HTR-8/SVneo (cell line): ENCODE data around the gene PIK3C2A.

Experiments used
- DNase-seq: peaks from one replicate; pipeline ENCODE4 v3.0.0; 2011; ENCODE audit warnings: low spot score, mixed read lengths; ENCODE audit not compliant: insufficient read length
- FAIRE-seq: peaks from 2 replicates; lab custom pipeline; 2011; peaks lifted over from hg19 to GRCh38; lab: Jason Lieb, UNC

Gene PIK3C2A

DNA sequence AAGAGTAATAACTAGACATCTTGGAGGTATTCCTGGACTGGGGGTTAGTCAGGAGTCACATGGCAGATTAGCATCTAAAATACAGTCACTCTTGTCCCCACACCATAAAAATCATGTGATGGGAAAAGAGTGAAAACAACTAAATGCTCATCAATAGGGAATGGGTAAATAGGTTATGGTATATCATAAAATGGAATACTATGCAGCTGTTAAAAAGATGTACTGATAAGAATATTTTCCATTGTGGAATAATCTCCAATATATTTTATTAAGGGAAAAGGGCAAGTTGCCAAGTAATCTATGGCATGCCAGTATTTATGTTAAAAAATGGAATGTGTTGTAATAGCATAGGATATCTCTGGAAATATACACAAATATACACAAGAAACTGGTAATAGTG, 6.6 kb upstream of the PIK3C2A start:
- FAIRE-seq (no peak), DNase-seq (no peak)

DNA sequence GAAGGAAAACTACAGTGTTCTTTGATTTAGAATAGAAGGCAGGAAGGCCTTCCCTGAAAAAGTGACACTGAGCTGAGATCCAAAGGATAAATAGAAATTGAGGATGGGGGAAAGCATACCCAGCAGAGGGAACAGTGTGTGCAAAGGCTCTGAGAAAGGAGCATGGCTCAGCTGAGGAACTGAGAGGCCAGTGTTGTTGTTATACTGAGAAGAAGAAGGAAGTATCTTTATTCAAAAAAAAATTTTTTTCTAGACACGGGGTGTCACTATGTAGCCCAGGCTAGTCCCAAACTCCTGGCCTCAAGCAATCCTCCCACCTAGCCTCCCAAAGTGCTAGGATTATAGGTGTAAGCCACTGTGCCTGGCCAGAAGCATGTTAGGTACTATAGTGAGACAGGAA, 3.5 kb upstream of the PIK3C2A start:
- FAIRE-seq (no peak), DNase-seq (no peak)

DNA sequence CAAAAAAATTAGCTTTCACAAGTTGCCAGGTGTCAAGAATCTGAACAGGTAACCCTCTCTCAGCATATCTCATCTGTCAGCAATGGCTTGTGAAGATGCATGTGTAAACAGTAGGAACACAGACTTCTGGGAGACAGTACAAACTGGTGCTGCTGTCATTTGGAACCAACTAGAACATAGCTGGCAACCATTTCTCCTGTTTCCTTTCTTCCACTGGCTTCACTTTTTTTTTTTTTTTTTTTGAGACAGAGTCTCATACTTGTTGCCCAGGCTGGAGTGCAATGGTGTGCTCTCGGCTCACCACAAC, 2.1 kb upstream of the PIK3C2A start:
- no peak for FAIRE-seq

DNA sequence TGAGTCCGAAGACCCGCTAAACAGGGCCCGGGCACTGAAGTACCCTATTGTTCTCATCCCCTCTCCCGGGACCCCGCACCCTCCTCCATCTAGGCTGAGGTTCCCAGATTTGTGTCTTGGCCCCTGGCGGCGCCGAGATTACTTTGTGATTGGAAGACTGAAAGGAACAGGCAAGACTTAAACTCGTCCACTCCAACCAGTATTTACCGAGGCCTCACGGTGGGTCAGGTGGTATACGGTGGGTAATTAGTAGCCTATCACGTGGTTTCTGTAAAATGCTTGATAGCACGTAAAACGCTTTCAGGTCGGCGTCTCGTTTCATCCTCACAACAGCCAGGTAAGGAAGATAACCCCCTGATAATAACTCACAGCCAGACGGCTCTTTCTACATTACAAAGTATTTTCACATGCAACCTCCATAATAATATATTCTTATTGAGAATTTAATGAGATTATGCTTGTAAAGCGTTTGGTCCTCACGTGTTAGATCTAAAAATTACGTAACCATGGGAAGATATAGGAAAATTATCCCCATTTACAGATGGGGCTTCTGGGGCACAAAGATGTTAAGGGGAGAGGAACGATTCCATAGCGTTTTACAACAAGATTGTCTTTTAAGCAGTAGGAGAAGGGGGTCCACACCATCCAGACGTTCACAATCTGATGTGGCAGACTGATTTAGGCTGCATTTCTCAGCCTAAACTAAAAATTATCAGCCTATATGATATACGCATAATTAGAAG, 642 bp upstream of the PIK3C2A start:
- FAIRE-seq: no peak

More for the DNA sequence above, 2.1 kb upstream of the PIK3C2A start:
- DNase-seq: no peak

DNA sequence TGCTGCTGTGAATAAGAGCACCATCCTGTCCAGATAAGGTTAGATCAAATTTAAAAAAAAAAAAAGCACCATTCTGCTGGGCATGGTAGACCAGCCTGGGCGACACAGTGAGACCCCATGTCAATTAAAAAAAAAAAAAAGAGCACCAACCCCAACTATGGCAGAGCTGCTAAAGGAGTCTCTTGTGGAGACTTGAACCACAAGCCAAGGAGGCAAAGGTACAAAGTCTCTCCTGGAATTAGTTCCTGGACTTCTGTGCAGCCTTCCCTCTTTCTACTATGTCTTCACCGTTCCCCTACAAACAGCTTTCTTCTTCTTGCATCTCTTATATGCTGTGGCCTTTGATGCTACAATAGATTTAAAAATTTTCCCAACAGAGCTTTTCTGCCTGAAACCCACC, 1.3 kb downstream of the PIK3C2A start:
- FAIRE-seq (no peak), DNase-seq (no peak)

More for the DNA sequence above, 642 bp upstream of the PIK3C2A start:
- peak; percentile 55 for DNase-seq

- DNase-seq (no peak), FAIRE-seq (no peak)
Measured at GRCh38 chr11:17197431-17197898, 10.3 kb downstream of the PIK3C2A start.

GRCh38 chr11:17188675-17189074, 19.1 kb downstream of the PIK3C2A start:
- no peak for FAIRE-seq
- no peak for DNase-seq

- FAIRE-seq: no peak
Measured at GRCh38 chr11:17186932-17187692, 20.7 kb downstream of the PIK3C2A start.

GRCh38 chr11:17185938-17186337, 21.8 kb downstream of the PIK3C2A start:
- FAIRE-seq (no peak), DNase-seq (no peak)

More at GRCh38 chr11:17186932-17187692, 20.7 kb downstream of the PIK3C2A start:
- DNase-seq: no peak

DNA sequence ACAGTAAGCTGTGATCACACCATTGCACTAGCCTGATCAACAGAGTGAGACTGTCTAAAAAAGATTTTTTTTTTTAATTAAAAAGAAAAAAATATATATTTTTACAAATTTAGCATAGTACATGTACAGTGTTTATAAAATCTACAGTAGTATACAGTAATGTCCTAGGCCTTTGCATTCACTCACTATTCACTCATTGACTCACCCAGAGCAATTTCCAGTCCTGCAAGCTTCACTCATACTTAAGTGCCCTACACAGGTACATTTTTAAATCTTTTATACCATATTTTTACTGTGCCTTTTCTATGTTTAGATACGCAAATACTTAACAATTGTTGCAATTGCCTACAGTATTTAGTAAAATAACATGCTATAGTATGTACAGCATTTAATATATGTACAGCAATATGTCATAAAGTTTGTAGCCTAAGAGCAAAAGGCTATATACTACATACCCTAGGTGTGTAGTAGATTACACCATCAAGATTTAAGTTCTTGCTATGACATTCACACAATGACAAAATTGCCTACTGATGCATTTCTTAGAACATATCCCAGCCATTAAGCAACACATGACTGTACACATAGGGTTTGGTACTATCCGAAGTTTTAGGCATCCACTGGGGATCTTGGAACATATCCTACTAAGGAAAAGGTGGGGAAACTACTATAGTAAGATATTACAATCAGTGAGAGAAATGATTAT, 22.8 kb downstream of the PIK3C2A start:
- DNase-seq: no peak
- FAIRE-seq: no peak

- FAIRE-seq: no peak
- no peak for DNase-seq
Measured at GRCh38 chr11:17183836-17184235, 23.9 kb downstream of the PIK3C2A start.

- no peak for FAIRE-seq
- no peak for DNase-seq
Measured at GRCh38 chr11:17179970-17180369, 27.8 kb downstream of the PIK3C2A start.

DNA sequence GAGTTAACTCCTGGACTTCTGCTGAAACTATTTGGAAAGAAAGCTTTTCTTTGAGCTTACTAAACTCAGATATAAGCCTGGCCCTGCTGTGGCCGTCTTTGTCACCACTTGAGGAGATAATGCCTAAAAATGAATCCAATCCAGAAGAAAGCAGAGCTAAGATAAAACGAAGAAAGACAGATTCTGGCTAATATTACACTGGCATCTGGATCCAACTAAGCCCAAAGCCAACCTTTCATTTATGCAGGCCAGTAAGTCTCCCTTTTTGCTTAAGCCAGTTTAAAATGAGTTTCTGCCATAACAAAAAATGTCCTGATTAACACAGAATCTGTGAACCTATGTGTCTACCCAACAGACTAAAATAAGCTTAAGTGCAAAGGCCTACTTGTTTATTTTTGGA, 34.5 kb downstream of the PIK3C2A start:
- no peak for FAIRE-seq
- DNase-seq: no peak

- DNase-seq (no peak), FAIRE-seq (no peak)
Measured at GRCh38 chr11:17171916-17172315, 35.9 kb downstream of the PIK3C2A start.

DNA sequence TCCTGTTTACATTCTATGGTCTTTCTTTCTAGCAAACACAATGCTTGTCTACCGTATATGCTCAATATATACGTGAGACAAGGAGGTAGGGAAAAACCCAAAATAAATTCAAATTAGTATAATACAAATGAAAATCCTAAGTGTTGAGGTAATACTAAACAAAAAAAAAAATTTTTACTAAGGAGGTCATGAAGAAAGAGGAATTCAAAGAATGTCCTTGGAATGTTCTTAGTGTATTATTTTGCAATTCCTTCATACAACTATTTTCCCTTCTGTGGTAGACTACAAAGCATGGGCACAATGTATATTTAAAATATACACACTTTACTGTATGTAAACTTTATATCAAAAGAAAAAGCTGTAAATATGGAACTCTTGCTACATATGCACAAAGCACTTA, 36.4 kb downstream of the PIK3C2A start:
- FAIRE-seq (no peak), DNase-seq (peak; percentile 31)

- FAIRE-seq (no peak), DNase-seq (no peak)
Measured at GRCh38 chr11:17169876-17170275, 37.9 kb downstream of the PIK3C2A start.

GRCh38 chr11:17165247-17165890, 42.4 kb downstream of the PIK3C2A start:
- FAIRE-seq (no peak), DNase-seq (no peak)

GRCh38 chr11:17164361-17165246, 43.2 kb downstream of the PIK3C2A start:
- peak; percentile 33 for DNase-seq
- no peak for FAIRE-seq

DNA sequence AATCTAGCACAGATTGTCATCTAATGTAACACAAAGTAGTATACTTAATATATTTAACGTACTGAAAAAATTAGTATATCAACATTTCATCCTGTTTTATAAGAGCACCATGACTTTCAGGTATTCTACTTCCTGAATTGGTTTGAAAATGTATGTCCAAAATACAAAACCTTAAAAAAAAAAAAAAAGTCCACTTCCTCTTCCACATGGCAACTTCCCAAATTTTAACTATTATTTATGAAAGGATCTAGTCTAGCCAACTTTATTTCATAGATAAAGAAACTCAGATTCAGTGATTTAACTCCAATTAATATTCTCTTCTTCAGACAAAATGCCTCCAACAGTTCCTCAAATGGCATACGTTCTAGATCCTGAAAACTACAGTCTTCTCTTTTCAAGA, 44.0 kb downstream of the PIK3C2A start:
- DNase-seq (no peak), FAIRE-seq (no peak)

GRCh38 chr11:17163291-17163690, 44.5 kb downstream of the PIK3C2A start:
- FAIRE-seq (no peak), DNase-seq (no peak)
